Gastrocnemius medialis (tissue), 4 donors: ENCODE data around the gene ITGB7. TPM values are rescaled to one million over a fixed set of nuclear protein-coding genes. Genes with fewer than 3 reads are reported as not detected.

Experiments
- ATAC-seq, 2 donors: fragments of 150-250 bp; one replicate each; pipeline ENCODE4 v1.9.1; 2016
- DNase-seq, 2 donors: peaks; one replicate each; pipeline ENCODE4 v3.0.0-alpha.2; 2019
- H3K27ac ChIP-seq, 4 donors: fragments of 200-600 bp; sonication (generic); 1 replicate in 1 of 4; 2 replicates in 3 of 4; pipeline ENCODE4 v1.5.1; 2016 to 2018; ENCODE audit warnings: mild to moderate bottlenecking in 2 of 4, moderate library complexity in 1 of 4
- H3K27me3 ChIP-seq, 3 donors: fragments of 200-600 bp; sonication (generic) in 2 of 3; 1 replicate in 1 of 3; 2 replicates in 2 of 3; pipeline versions ENCODE4 v1.5.1 to v1.6.0; 2016 to 2019; ENCODE audit warnings: mild to moderate bottlenecking in 1 of 3, moderate library complexity in 1 of 3
- H3K36me3 ChIP-seq, 2 donors: fragments of 200-600 bp; sonication (generic) in 1 of 2; one replicate each; pipeline ENCODE4 v1.5.1; 2017 to 2018
- H3K4me1 ChIP-seq, 2 donors: fragments of 200-600 bp; sonication (generic) in 1 of 2; one replicate each; pipeline ENCODE4 v1.5.1; 2016 to 2017; ENCODE audit warnings: mild to moderate bottlenecking in 2 of 2
- H3K4me3 ChIP-seq, 4 donors: fragments of 200-600 bp; sonication (generic) in 3 of 4; 1 replicate in 1 of 4; 2 replicates in 3 of 4; pipeline ENCODE4 v1.5.1; 2016 to 2019; ENCODE audit warnings: mild to moderate bottlenecking in 2 of 4
- H3K9me3 ChIP-seq, 3 donors: fragments of 200-600 bp; sonication (generic) in 2 of 3; 1 replicate in 1 of 3; 2 replicates in 2 of 3; pipeline ENCODE4 v1.5.1; 2016 to 2019
- CTCF ChIP-seq, 5 experiments: fragments of 450-650 bp in 3 of 5; fragments of 200-600 bp in 2 of 5; sonication (generic) in 2 of 5; IDR thresholded peaks in 4 of 5; conservative IDR thresholded peaks in 1 of 5; 1 replicate in 4 of 5; 2 replicates in 1 of 5; pipeline ENCODE4 v1.5.1; 2016 to 2019; ENCODE audit warnings: antibody characterized with exemption in 5 of 5, mild to moderate bottlenecking in 3 of 5, moderate library complexity in 3 of 5
- POLR2A ChIP-seq, 2 donors: fragments of 450-650 bp; IDR thresholded peaks; one replicate each; pipeline ENCODE4 v1.6.1; 2017; ENCODE audit warnings: antibody characterized with exemption in 2 of 2, mild to moderate bottlenecking in 2 of 2, moderate library complexity in 2 of 2
- in situ Hi-C, 4 donors: fragments of 200-750 bp; cut with MboI; loops; one replicate each; pipeline versions ENCODE4 v1.15.0 to v1.8.0; 2017; ENCODE audit warnings: low sequenced_read_pairs in 4 of 4
- intact Hi-C: fragments of 100-400 bp; cut with DNase I; formaldehyde crosslinking; loops from one replicate; pipeline ENCODE4 v1.15.1; 2023; ENCODE audit warnings: low total_unique reads
- total RNA-seq, 4 donors: library from RNA; depleted of rRNA; stranded (reverse); fragments of >200 nt; gene quantifications; one replicate each; pipeline versions ENCODE4 v1.1.0 to v1.2.3, GENCODE V29; 2016

ITGB7 gene
- total RNA-seq, 4 donors from 2014 or later, result 0.73 to 0.81 TPM; not detected in 2

GRCh38 chr12:53252349-53252916 lies 45.4 kb upstream of the ITGB7 start:
- H3K4me3 ChIP-seq, result peak overlapping the region; percentile 67 to 85 (median 71)
- no peaks in the 10 kb centered on the region for H3K27me3 ChIP-seq
- no peak for TF ChIP-seq POLR2A (IDR thresholded peaks at IDR 0.05)
- TF ChIP-seq CTCF (IDR thresholded peaks at IDR 0.05 in 4 of 5, conservative IDR thresholded peaks at IDR 0.05 in 1 of 5), result peak in 1 of 5 experiments; percentile 42
- H3K27ac ChIP-seq, result peak overlapping the region; percentile 92 to 97 (median 94)
- peaks cover 16 to 17% of the 10 kb centered on the region in 2 donors for H3K4me1 ChIP-seq
- DNase-seq (no peak), ATAC-seq (peak in 1 of 2 donors; percentile 11)
- peaks cover 0 to 9% of the 10 kb centered on the region in 2 donors for H3K36me3 ChIP-seq
- no peaks in the 10 kb centered on the region for H3K9me3 ChIP-seq
- intact Hi-C loops (loop anchor here (1.0 to 5.0 kb wide), 4 partner anchors 16 to 73 kb away; partner anchors contain the start of genes CSAD, ESPL1, MYG1 and PFDN5), in situ Hi-C loops (no loop called here)

GRCh38 chr12:53251477-53252348 lies 44.7 kb upstream of the ITGB7 start:
- H3K36me3 ChIP-seq, result peaks cover 0 to 9% of the 10 kb centered on the region in 2 donors
- TF ChIP-seq CTCF (IDR thresholded peaks at IDR 0.05 in 4 of 5, conservative IDR thresholded peaks at IDR 0.05 in 1 of 5) (peak; percentile 20 to 46 (median 33)), POLR2A (IDR thresholded peaks at IDR 0.05) (peak; percentile 36 to 47)

GRCh38 chr12:53245286-53245685 lies 38.2 kb upstream of the ITGB7 start:
- in situ Hi-C loops (no loop called here), intact Hi-C loops (no loop called here)
- TF ChIP-seq POLR2A (IDR thresholded peaks at IDR 0.05) (no peak), CTCF (IDR thresholded peaks at IDR 0.05 in 4 of 5, conservative IDR thresholded peaks at IDR 0.05 in 1 of 5) (no peak)
- DNase-seq, result no peak
- no peaks in the 10 kb centered on the region for H3K9me3 ChIP-seq
- no peak overlapping the region for H3K27ac ChIP-seq
- no peaks in the 10 kb centered on the region for H3K4me1 ChIP-seq
- no peaks in the 10 kb centered on the region for H3K36me3 ChIP-seq
- H3K4me3 ChIP-seq, result no peak overlapping the region
- no peak for ATAC-seq
- peaks cover 0 to 5% (median 3%) of the 10 kb centered on the region in 3 donors for H3K27me3 ChIP-seq

More at GRCh38 chr12:53251477-53252348, 44.7 kb upstream of the ITGB7 start:
- ATAC-seq (peak; percentile 91 to 96), DNase-seq (peak; percentile 73 to 81)
- in situ Hi-C loops (no loop called here), intact Hi-C loops (loop anchor here (1.0 to 5.0 kb wide), 6 partner anchors 17 to 74 kb away; partner anchors contain the start of genes CSAD, ESPL1, MYG1 and PFDN5)
- Histone ChIP-seq H3K27ac (peak overlapping the region; percentile 92 to 97 (median 94)), H3K4me3 (peak overlapping the region; percentile 67 to 85 (median 71)), H3K9me3 (no peaks in the 10 kb centered on the region), H3K4me1 (peaks cover 16 to 17% of the 10 kb centered on the region in 2 donors), H3K27me3 (no peaks in the 10 kb centered on the region)

- H3K4me1 ChIP-seq, result no peaks in the 10 kb centered on the region
- no peaks in the 10 kb centered on the region for H3K9me3 ChIP-seq
- ATAC-seq (no peak), DNase-seq (no peak)
- H3K36me3 ChIP-seq, result no peaks in the 10 kb centered on the region
- peaks cover 0 to 5% (median 3%) of the 10 kb centered on the region in 3 donors for H3K27me3 ChIP-seq
- H3K27ac ChIP-seq, result no peak overlapping the region
- in situ Hi-C loops, result no loop called here
- no peak for TF ChIP-seq CTCF (IDR thresholded peaks at IDR 0.05 in 4 of 5, conservative IDR thresholded peaks at IDR 0.05 in 1 of 5)
- H3K4me3 ChIP-seq, result no peak overlapping the region
- intact Hi-C loops, result no loop called here
Measured at GRCh38 chr12:53244337-53244736, 37.3 kb upstream of the ITGB7 start.
